H1 (cell line): ENCODE measurements around the gene ITPKB. TPM values are rescaled to one million over a fixed set of nuclear protein-coding genes. Genes with fewer than 3 reads are reported as not detected.

ENCODE experiments used
- CTCF ChIA-PET: fragments of 300-600 bp; sonication (Branson Sonifier 250); formaldehyde crosslinking; loops from one replicate; lab custom pipeline; 2021; ENCODE audit not compliant: partially characterized antibody; lab: Charles Lee
- POLR2A ChIA-PET: fragments of 300-600 bp; sonication (Branson Sonifier 250); formaldehyde crosslinking; loops from one replicate; lab custom pipeline; 2021; ENCODE audit warnings: inconsistent platforms; ENCODE audit not compliant: partially characterized antibody; lab: Charles Lee
- DNase-seq, 2 experiments: peaks; one replicate each; pipeline versions ENCODE4 v3.0.0 to v3.0.0-alpha.2; 2010 to 2022; ENCODE audit warnings: low spot score in 2 of 2, low read depth in 1 of 2, mixed read lengths in 1 of 2
- FAIRE-seq: peaks from 2 replicates; lab custom pipeline; 2011; peaks lifted over from hg19 to GRCh38; lab: Jason Lieb, UNC
- H2AFZ ChIP-seq: 2 replicates; pipeline ENCODE4 v1.8.1; 2012; ENCODE audit warnings: low read length, inconsistent platforms
- H2AK5ac ChIP-seq: 2 replicates; pipeline ENCODE4 v1.6.1; 2013; ENCODE audit warnings: low read depth, low read length
- H2BK120ac ChIP-seq: replicated peaks from 2 replicates; pipeline ENCODE3; 2013; ENCODE audit warnings: low read depth, low read length, inconsistent platforms
- H2BK12ac ChIP-seq: 2 replicates; pipeline ENCODE4 v1.6.1; 2013; ENCODE audit warnings: low read depth, low read length
- H2BK15ac ChIP-seq: 2 replicates; pipeline ENCODE4 v1.6.1; 2013; ENCODE audit warnings: low read length
- H2BK20ac ChIP-seq: 2 replicates; pipeline ENCODE4 v1.6.1; 2013; ENCODE audit warnings: low read length
- H2BK5ac ChIP-seq: 2 replicates; pipeline ENCODE4 v1.6.1; 2013; ENCODE audit warnings: low read depth, low read length
- H3K14ac ChIP-seq: 2 replicates; pipeline ENCODE4 v1.6.1; 2013; ENCODE audit warnings: inconsistent platforms; ENCODE audit not compliant: insufficient read length
- H3K18ac ChIP-seq: 2 replicates; pipeline ENCODE4 v1.6.1; 2013; ENCODE audit warnings: low read length; ENCODE audit errors: extremely low read depth
- H3K23ac ChIP-seq: 2 replicates; pipeline ENCODE4 v1.6.1; 2013; ENCODE audit warnings: inconsistent platforms; ENCODE audit not compliant: insufficient read length
- H3K23me2 ChIP-seq: 2 replicates; pipeline ENCODE4 v1.6.1; 2013; ENCODE audit warnings: low read depth, low read length
- H3K27ac ChIP-seq: 2 replicates; pipeline ENCODE4 v1.6.1; 2011; ENCODE audit warnings: low read depth, low read length, inconsistent platforms
- H3K27me3 ChIP-seq, 4 experiments: replicated peaks in 1 of 4; 1 replicate in 1 of 4; 2 replicates in 3 of 4; pipeline versions ENCODE4 v1.6.1 to v1.8.1; 2011 to 2013; ENCODE audit warnings: low read length in 3 of 4, mild to moderate bottlenecking in 3 of 4, inconsistent platforms in 2 of 4, mixed read lengths in 2 of 4, moderate library complexity in 1 of 4; ENCODE audit not compliant: control insufficient read depth in 3 of 4, insufficient read depth in 3 of 4; ENCODE audit errors: extremely low read depth in 1 of 4
- H3K36me3 ChIP-seq, 4 experiments: 2 replicates each; pipeline versions ENCODE4 v1.6.1 to v1.8.1; 2011 to 2013; ENCODE audit warnings: mild to moderate bottlenecking in 4 of 4, low read length in 3 of 4, moderate library complexity in 2 of 4, control low read depth in 1 of 4, inconsistent platforms in 1 of 4; ENCODE audit not compliant: insufficient read depth in 4 of 4, control insufficient read depth in 2 of 4
- H3K4ac ChIP-seq: replicated peaks from 2 replicates; pipeline ENCODE3; 2013; ENCODE audit warnings: low read length, low read depth, mixed read lengths, inconsistent platforms; ENCODE audit not compliant: insufficient read length
- H3K4me1 ChIP-seq, 4 experiments: replicated peaks in 1 of 4; 1 replicate in 1 of 4; 2 replicates in 3 of 4; pipeline versions ENCODE4 v1.6.1 to v1.8.1; 2011 to 2013; ENCODE audit warnings: low read length in 3 of 4, inconsistent platforms in 2 of 4, mixed read lengths in 1 of 4; ENCODE audit not compliant: insufficient read depth in 4 of 4, control insufficient read depth in 3 of 4
- H3K4me2 ChIP-seq, 2 experiments: 2 replicates each; pipeline versions ENCODE4 v1.6.1 to v1.8.1; 2011 to 2013; ENCODE audit warnings: low read depth in 2 of 2, low read length in 2 of 2, control low read depth in 1 of 2, inconsistent platforms in 1 of 2, mild to moderate bottlenecking in 1 of 2; ENCODE audit not compliant: insufficient read depth in 1 of 2
- H3K4me3 ChIP-seq, 4 experiments: fragments of 200-600, 300-600 bp in 1 of 4; sonication (generic), shearing (Covaris generic), sonication (Bioruptor Twin) in 1 of 4; 2 replicates each; pipeline versions ENCODE4 v1.5.1 to v1.8.1; 2011 to 2016; ENCODE audit warnings: low read length in 4 of 4, low read depth in 3 of 4, control low read depth in 2 of 4, inconsistent platforms in 2 of 4, mild to moderate bottlenecking in 2 of 4, mixed read lengths in 1 of 4, moderate library complexity in 1 of 4; ENCODE audit not compliant: insufficient read depth in 2 of 4; ENCODE audit errors: extremely low read depth in 1 of 4
- H3K56ac ChIP-seq: replicated peaks from 2 replicates; pipeline ENCODE3; 2013; ENCODE audit warnings: low read depth, mild to moderate bottlenecking, mixed read lengths, low read length, inconsistent platforms; ENCODE audit not compliant: insufficient read length
- H3K79me1 ChIP-seq: 2 replicates; pipeline ENCODE4 v1.6.1; 2013; ENCODE audit warnings: low read depth, low read length, control low read depth
- H3K79me2 ChIP-seq, 2 experiments: 2 replicates each; pipeline versions ENCODE4 v1.6.1 to v1.8.1; 2012 to 2013; ENCODE audit warnings: low read length in 2 of 2, mild to moderate bottlenecking in 2 of 2, inconsistent platforms in 1 of 2; ENCODE audit not compliant: insufficient read depth in 2 of 2, control insufficient read depth in 1 of 2
- H3K9ac ChIP-seq, 4 experiments: replicated peaks in 1 of 4; 1 replicate in 1 of 4; 2 replicates in 3 of 4; pipeline versions ENCODE4 v1.6.1 to v1.8.1; 2011 to 2013; ENCODE audit warnings: low read depth in 3 of 4, low read length in 3 of 4, control low read depth in 2 of 4, mild to moderate bottlenecking in 2 of 4, moderate library complexity in 2 of 4, inconsistent platforms in 1 of 4; ENCODE audit errors: extremely low read depth in 1 of 4
- H3K9me3 ChIP-seq, 2 experiments: 2 replicates each; pipeline versions ENCODE4 v1.6.1 to v1.8.1; 2012 to 2013; ENCODE audit warnings: mild to moderate bottlenecking in 2 of 2, moderate library complexity in 2 of 2, control low read depth in 1 of 2, inconsistent platforms in 1 of 2, low read depth in 1 of 2, low read length in 1 of 2, mixed read lengths in 1 of 2; ENCODE audit not compliant: insufficient read depth in 2 of 2
- H4K20me1 ChIP-seq, 2 experiments: replicated peaks in 1 of 2; 2 replicates each; pipeline versions ENCODE3 to v1.8.1; 2011 to 2013; ENCODE audit warnings: inconsistent platforms in 2 of 2, low read length in 2 of 2, mild to moderate bottlenecking in 1 of 2; ENCODE audit not compliant: insufficient read depth in 2 of 2, control insufficient read depth in 1 of 2
- H4K5ac ChIP-seq: 2 replicates; pipeline ENCODE4 v1.6.1; 2013; ENCODE audit warnings: low read length, low read depth, mixed read lengths, inconsistent platforms; ENCODE audit not compliant: insufficient read length
- H4K8ac ChIP-seq: 2 replicates; pipeline ENCODE4 v1.8.0; 2013; ENCODE audit warnings: mild to moderate bottlenecking, moderate library complexity, low read length, inconsistent platforms; ENCODE audit not compliant: insufficient read depth; ENCODE audit errors: extremely low read depth
- H4K91ac ChIP-seq: replicated peaks from 2 replicates; pipeline ENCODE3; 2013; ENCODE audit warnings: low read length, mixed read lengths, inconsistent platforms; ENCODE audit not compliant: insufficient read length
- BCL11A ChIP-seq, 2 experiments: IDR thresholded peaks; one replicate each; pipeline ENCODE4 v1.6.1; 2011; ENCODE audit warnings: low read depth in 2 of 2, low read length in 2 of 2, mild to moderate bottlenecking in 2 of 2
- CREB1 ChIP-seq: IDR thresholded peaks from 2 replicates; pipeline ENCODE4 v1.6.1; 2012; ENCODE audit warnings: inconsistent platforms
- EGR1 ChIP-seq: IDR thresholded peaks from 2 replicates; pipeline ENCODE4 v1.6.1; 2011; ENCODE audit warnings: low read depth, low read length, borderline replicate concordance
- GABPA ChIP-seq: IDR thresholded peaks from 2 replicates; pipeline ENCODE4 v1.6.1; 2011; ENCODE audit warnings: mild to moderate bottlenecking, low read length, moderate library complexity, borderline replicate concordance; ENCODE audit not compliant: insufficient read depth
- GTF2F1 ChIP-seq: IDR thresholded peaks from 2 replicates; pipeline ENCODE4 v1.6.1; 2012; ENCODE audit warnings: low read depth, low read length, improper control_type of control experiment, borderline replicate concordance
- RFX5 ChIP-seq: IDR thresholded peaks from 2 replicates; pipeline ENCODE4 v1.6.1; 2011; ENCODE audit warnings: low read depth, low read length, improper control_type of control experiment, borderline replicate concordance
- SIX5 ChIP-seq: IDR thresholded peaks from 2 replicates; pipeline ENCODE4 v1.6.1; 2011; ENCODE audit warnings: mild to moderate bottlenecking, low read depth, low read length
- SP2 ChIP-seq: IDR thresholded peaks from 2 replicates; pipeline ENCODE4 v1.6.1; 2012; ENCODE audit warnings: mild to moderate bottlenecking, low read length, inconsistent platforms
- WGBS, 2 experiments: shearing (Covaris generic) in 1 of 2; methylation state at CpG; one replicate each; pipeline versions ENCODE4 v1.1.6 to v1.1.7; 2013 to 2015; ENCODE audit warnings: low lambda C conversion rate in 2 of 2, mixed read lengths in 2 of 2, inconsistent platforms in 1 of 2, low coverage in 1 of 2, missing lambda C conversion rate in 1 of 2; ENCODE audit not compliant: insufficient replicate concordance in 2 of 2, insufficient coverage in 1 of 2, insufficient read length in 1 of 2; ENCODE audit errors: extremely low coverage in 1 of 2, missing lambda C conversion rate in 1 of 2; 5-methylcytosine and 5-hydroxymethylcytosine counted together
- polyA plus RNA-seq, 7 experiments: library from polyadenylated mRNA; depleted of rRNA in 3 of 7; stranded (reverse) in 5 of 7; unstranded in 2 of 7; fragments of >200 nt in 5 of 7; fragments of 200-250 nt in 2 of 7; gene quantifications; 1 replicate in 5 of 7; 2 replicates in 1 of 7; 4 replicates in 1 of 7; pipeline versions ENCODE4 v1.2.1 to v1.2.3, GENCODE V29; 2011 to 2013; ENCODE audit warnings: missing spikeins in 2 of 7, mixed read lengths in 2 of 7
- total RNA-seq: library from RNA; stranded (reverse); fragmentation: NEBNext Ultra II Directional; extraction: Animal tissue kit (Norgen Biotek cat#: 25700); gene quantifications from 2 replicates; pipeline ENCODE4 v1.2.1, GENCODE V29; 2021
- TF ChIP-seq, protein P1 (sequence below): IDR thresholded peaks from 2 replicates; pipeline ENCODE4 v1.6.1; 2011; ENCODE audit warnings: low read length, improper control_type of control experiment

Gene ITPKB
- total and polyA plus RNA-seq, 2 of the 8 experiments (the other 6 are each of a cell fraction or from before 2014, with no cell fraction given) = 1.7 to 4.8 TPM

DNA sequence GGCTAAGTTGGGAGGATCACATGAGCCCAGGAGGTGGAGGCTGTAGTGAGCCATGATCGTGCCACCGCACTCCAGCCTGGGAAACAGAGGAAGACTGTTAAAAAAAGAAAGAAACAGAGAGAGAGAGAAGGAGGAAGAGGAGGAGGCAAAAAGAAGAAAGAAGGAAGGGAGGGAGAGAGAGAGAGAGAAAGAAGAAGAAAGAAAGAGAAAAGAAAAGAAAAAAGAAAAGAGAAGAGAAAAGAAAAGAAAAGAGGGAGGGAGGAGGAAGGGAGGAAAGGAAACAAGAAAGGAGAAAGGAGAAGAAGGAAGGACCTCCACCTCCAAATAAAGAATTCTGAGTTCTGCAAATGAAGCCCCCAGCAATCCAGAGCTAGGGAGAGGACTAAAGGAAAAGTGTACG lies 108.5 kb downstream of the ITPKB start:
- FAIRE-seq (no peak), DNase-seq (no peak)
- no peak overlapping the region for H3K23ac ChIP-seq
- no peak overlapping the region for H3K14ac ChIP-seq
- no peak overlapping the region for H2AK5ac ChIP-seq
- no peak overlapping the region for H3K18ac ChIP-seq
- H3K79me2 ChIP-seq = no peaks in the 10 kb centered on the region
- H3K56ac ChIP-seq = no peak overlapping the region
- 0 out of 4 replicates have a peak, but pooled peaks cover 0 to 4% of the 10 kb centered on the region in 2 experiments for H3K9me3 ChIP-seq
- H2BK12ac ChIP-seq = no peak overlapping the region
- ChIA-PET CTCF (interaction anchor here (0.7 to 14.1 kb wide), 3 partner anchors 109 to 196 kb away, joined by 3 to 184 read pairs (median 4); partner anchors contain the start of gene ITPKB), POLR2A (no interaction called here)
- H3K79me1 ChIP-seq = no peaks in the 10 kb centered on the region
- H3K4me1 ChIP-seq = peaks cover 0 to 4% (median 1%) of the 10 kb centered on the region in 4 experiments; a peak in 4 of 7 replicates
- H3K23me2 ChIP-seq = no peaks in the 10 kb centered on the region
- H3K4me2 ChIP-seq = no peak overlapping the region
- no peak overlapping the region for H2BK20ac ChIP-seq
- no peak overlapping the region for H3K9ac ChIP-seq
- H2BK120ac ChIP-seq = no peak overlapping the region
- H3K36me3 ChIP-seq = no peaks in the 10 kb centered on the region
- no peak overlapping the region for H3K4me3 ChIP-seq
- H4K20me1 ChIP-seq = no peaks in the 10 kb centered on the region
- H4K8ac ChIP-seq = no peak overlapping the region
- H3K27ac ChIP-seq = no peak overlapping the region
- H4K5ac ChIP-seq = no peak overlapping the region
- H4K91ac ChIP-seq = no peak overlapping the region
- H2BK15ac ChIP-seq = no peak overlapping the region
- H2BK5ac ChIP-seq = no peak overlapping the region
- peaks cover 0 to 10% (median 10%) of the 10 kb centered on the region in 4 experiments; a peak in 6 of 7 replicates for H3K27me3 ChIP-seq
- no peak overlapping the region for H3K4ac ChIP-seq
- H2AFZ ChIP-seq = no peak overlapping the region
- whole genome bisulfite sequencing, 2 experiments = 89% methylated on average over 3 of the region's 3 CpGs; no CpG with 5 or more reads in 1 of the 2 experiments
- TF ChIP-seq SP2 (no peak), GTF2F1 (no peak), GABPA (no peak), BCL11A (IDR thresholded peaks at IDR 0.05; ENCODE audit: low read depth in 2 of 2, low read length in 2 of 2) (no peak), RFX5 (no peak), CREB1 (no peak), SIX5 (no peak), EGR1 (no peak)
- TF ChIP-seq, protein P1, sequence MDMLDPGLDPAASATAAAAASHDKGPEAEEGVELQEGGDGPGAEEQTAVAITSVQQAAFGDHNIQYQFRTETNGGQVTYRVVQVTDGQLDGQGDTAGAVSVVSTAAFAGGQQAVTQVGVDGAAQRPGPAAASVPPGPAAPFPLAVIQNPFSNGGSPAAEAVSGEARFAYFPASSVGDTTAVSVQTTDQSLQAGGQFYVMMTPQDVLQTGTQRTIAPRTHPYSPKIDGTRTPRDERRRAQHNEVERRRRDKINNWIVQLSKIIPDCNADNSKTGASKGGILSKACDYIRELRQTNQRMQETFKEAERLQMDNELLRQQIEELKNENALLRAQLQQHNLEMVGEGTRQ = no peak
